ENCODE measurements around the gene RBFA. TPM values are rescaled to one million over a fixed set of nuclear protein-coding genes. Genes with fewer than 3 reads are reported as not detected.

The RBFA gene
- total RNA-seq, 2 donors from 2014 or later = 31.6 to 38.5 TPM

GRCh38 chr18:80046961-80047541, 12.8 kb downstream of the RBFA start:
- H3K27ac ChIP-seq = no peak overlapping the region
- H3K27me3 ChIP-seq (replicated peaks; ENCODE audit: insufficient read depth) = no peaks in the 10 kb centered on the region
- 90% methylated on average over 10 of the region's 10 CpGs for WGBS
- no peak overlapping the region for H3K4me3 ChIP-seq
- peaks cover 0 to 6% of the 10 kb centered on the region in 2 donors for H3K36me3 ChIP-seq
- DNase-seq (ENCODE audit: low spot score) = no peak
- no peaks in the 10 kb centered on the region for H3K4me1 ChIP-seq (replicated peaks)
- TF ChIP-seq POLR2AphosphoS5 (IDR thresholded peaks at IDR 0.05) (no peak), POLR2A (IDR thresholded peaks at IDR 0.05) (no peak), CTCF (IDR thresholded peaks at IDR 0.05) (no peak)
- H3K9me3 ChIP-seq = no peaks in the 10 kb centered on the region
- intact Hi-C loops (cut with DNase I) = no loop called here

DNA sequence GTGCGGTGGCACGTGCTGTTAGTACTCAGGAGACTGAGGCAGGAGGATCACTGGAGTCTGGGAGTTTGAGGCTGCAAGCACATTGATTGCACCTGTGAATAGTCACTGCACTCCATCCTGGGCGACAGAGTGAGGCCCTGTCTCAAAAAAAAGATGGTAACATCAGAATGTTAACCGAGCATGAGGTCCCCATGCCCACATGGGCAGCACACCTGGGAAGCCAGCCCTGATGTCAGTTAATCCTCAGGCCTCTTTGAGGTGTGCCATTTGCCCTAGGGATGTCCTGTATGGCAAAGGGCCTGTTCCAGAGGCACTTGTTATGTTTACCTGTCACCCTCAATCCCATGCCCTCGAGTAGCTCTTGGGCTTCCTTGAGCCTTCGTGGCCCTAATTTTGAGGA, 16.6 kb downstream of the RBFA start:
- Histone ChIP-seq H3K27ac (no peak overlapping the region), H3K4me1 (replicated peaks) (no peaks in the 10 kb centered on the region), H3K27me3 (replicated peaks; ENCODE audit: insufficient read depth) (no peaks in the 10 kb centered on the region), H3K9me3 (no peaks in the 10 kb centered on the region), H3K36me3 (no peaks in the 10 kb centered on the region), H3K4me3 (no peak overlapping the region)
- intact Hi-C loops (cut with DNase I) = no loop called here
- DNase-seq (ENCODE audit: low spot score) = no peak
- WGBS = 98% methylated on average over 6 of the region's 6 CpGs
- TF ChIP-seq POLR2A (IDR thresholded peaks at IDR 0.05) = no peak
- TF ChIP-seq CTCF (IDR thresholded peaks at IDR 0.05) = no peak
- TF ChIP-seq POLR2AphosphoS5 (IDR thresholded peaks at IDR 0.05) = no peak

- TF ChIP-seq CTCF (IDR thresholded peaks at IDR 0.05) = no peak
- no peak for TF ChIP-seq POLR2A (IDR thresholded peaks at IDR 0.05)
- TF ChIP-seq POLR2AphosphoS5 (IDR thresholded peaks at IDR 0.05) = no peak
Observed at GRCh38 chr18:80056095-80056494, 21.9 kb downstream of the RBFA start.

GRCh38 chr18:80059945-80060344, 25.7 kb downstream of the RBFA start:
- TF ChIP-seq POLR2A (IDR thresholded peaks at IDR 0.05) = no peak
- TF ChIP-seq CTCF (IDR thresholded peaks at IDR 0.05) = no peak
- TF ChIP-seq POLR2AphosphoS5 (IDR thresholded peaks at IDR 0.05) = no peak
- H3K9me3 ChIP-seq = no peaks in the 10 kb centered on the region
- no peak overlapping the region for H3K4me3 ChIP-seq
- H3K27ac ChIP-seq = no peak overlapping the region
- no peaks in the 10 kb centered on the region for H3K36me3 ChIP-seq
- H3K27me3 ChIP-seq (replicated peaks; ENCODE audit: insufficient read depth) = no peaks in the 10 kb centered on the region
- H3K4me1 ChIP-seq (replicated peaks) = no peaks in the 10 kb centered on the region
- intact Hi-C loops (cut with DNase I) = no loop called here
- no peak for DNase-seq (ENCODE audit: low spot score)
- 81% methylated on average over 6 of the region's 6 CpGs for WGBS

More at GRCh38 chr18:80056095-80056494, 21.9 kb downstream of the RBFA start:
- H3K27me3 ChIP-seq (replicated peaks; ENCODE audit: insufficient read depth) = no peaks in the 10 kb centered on the region
- no peak for DNase-seq (ENCODE audit: low spot score)
- no peak overlapping the region for H3K27ac ChIP-seq
- intact Hi-C loops (cut with DNase I) = no loop called here
- H3K9me3 ChIP-seq = no peaks in the 10 kb centered on the region
- H3K36me3 ChIP-seq = no peaks in the 10 kb centered on the region
- WGBS = 93% methylated on average over 2 of the region's 2 CpGs
- no peaks in the 10 kb centered on the region for H3K4me1 ChIP-seq (replicated peaks)
- H3K4me3 ChIP-seq = no peak overlapping the region

DNA sequence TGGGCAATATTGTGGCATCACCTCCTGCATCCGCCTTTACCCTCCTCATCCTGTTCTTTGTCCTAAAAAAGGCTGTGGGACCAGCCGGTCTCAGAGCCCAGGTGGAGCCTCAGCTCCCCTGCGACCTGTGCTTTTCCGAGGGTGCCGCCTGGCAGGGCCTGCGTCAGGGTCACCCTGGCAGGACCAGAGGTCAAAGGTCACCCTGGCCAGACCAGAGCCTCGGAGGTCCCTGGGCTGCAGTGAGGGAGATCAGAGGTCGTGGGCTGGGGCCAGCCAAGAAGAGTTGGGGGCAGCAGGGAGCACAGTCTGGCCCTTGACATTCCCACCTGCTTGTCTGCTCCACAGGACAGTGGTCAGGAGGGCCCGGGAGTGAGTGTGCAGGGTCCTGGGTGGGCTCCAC, 31.5 kb downstream of the RBFA start:
- no peaks in the 10 kb centered on the region for H3K4me1 ChIP-seq (replicated peaks)
- H3K36me3 ChIP-seq = no peaks in the 10 kb centered on the region
- H3K9me3 ChIP-seq = no peaks in the 10 kb centered on the region
- WGBS = 91% methylated on average over 9 of the region's 9 CpGs
- no peak for DNase-seq (ENCODE audit: low spot score)
- H3K4me3 ChIP-seq = no peak overlapping the region
- intact Hi-C loops (cut with DNase I) = no loop called here
- TF ChIP-seq POLR2A (IDR thresholded peaks at IDR 0.05) = no peak
- TF ChIP-seq POLR2AphosphoS5 (IDR thresholded peaks at IDR 0.05) = no peak
- no peak for TF ChIP-seq CTCF (IDR thresholded peaks at IDR 0.05)
- H3K27me3 ChIP-seq (replicated peaks; ENCODE audit: insufficient read depth) = no peaks in the 10 kb centered on the region
- H3K27ac ChIP-seq = no peak overlapping the region

All from prostate gland (tissue), 2 donors.